ENCODE results near the gene STEAP1B. TPM values are rescaled to one million over a fixed set of nuclear protein-coding genes. Genes with fewer than 3 reads are reported as not detected.
"Not testable (repeated sequence)": the region's sequence is repeated elsewhere in the genome, so short reads cannot be mapped to it uniquely, and the experiment has no call there.

STEAP1B gene
- total RNA-seq, 1 donor, result 38.6 TPM

DNA sequence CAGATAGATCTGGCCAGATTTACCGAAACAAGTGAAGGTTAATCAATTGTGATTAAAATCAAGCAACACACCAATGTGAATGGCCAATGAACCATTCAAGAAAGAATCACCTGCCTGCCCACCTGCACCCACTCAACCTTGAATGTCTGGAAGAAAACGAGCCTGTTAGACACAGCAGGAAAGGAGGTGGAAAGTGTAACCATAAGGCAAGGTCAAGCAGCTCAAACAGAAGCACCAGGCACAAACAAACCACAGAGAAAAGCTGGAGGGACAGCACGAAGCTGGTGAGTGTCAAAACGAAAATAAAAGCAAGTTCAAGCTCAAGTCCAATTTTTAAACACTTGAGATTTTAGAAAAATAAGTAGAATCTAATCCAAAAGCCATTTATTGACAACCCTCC, 64.9 kb downstream of the STEAP1B start:
- DNase-seq (ENCODE audit: low read depth), result no peak
- TF ChIP-seq, protein P1, sequence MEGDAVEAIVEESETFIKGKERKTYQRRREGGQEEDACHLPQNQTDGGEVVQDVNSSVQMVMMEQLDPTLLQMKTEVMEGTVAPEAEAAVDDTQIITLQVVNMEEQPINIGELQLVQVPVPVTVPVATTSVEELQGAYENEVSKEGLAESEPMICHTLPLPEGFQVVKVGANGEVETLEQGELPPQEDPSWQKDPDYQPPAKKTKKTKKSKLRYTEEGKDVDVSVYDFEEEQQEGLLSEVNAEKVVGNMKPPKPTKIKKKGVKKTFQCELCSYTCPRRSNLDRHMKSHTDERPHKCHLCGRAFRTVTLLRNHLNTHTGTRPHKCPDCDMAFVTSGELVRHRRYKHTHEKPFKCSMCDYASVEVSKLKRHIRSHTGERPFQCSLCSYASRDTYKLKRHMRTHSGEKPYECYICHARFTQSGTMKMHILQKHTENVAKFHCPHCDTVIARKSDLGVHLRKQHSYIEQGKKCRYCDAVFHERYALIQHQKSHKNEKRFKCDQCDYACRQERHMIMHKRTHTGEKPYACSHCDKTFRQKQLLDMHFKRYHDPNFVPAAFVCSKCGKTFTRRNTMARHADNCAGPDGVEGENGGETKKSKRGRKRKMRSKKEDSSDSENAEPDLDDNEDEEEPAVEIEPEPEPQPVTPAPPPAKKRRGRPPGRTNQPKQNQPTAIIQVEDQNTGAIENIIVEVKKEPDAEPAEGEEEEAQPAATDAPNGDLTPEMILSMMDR (IDR thresholded peaks at IDR 0.05; ENCODE audit: insufficient read depth, low read length), result no peak
- no peak overlapping the region for H3K4me3 ChIP-seq (ENCODE audit: low read depth, low read length)

DNA sequence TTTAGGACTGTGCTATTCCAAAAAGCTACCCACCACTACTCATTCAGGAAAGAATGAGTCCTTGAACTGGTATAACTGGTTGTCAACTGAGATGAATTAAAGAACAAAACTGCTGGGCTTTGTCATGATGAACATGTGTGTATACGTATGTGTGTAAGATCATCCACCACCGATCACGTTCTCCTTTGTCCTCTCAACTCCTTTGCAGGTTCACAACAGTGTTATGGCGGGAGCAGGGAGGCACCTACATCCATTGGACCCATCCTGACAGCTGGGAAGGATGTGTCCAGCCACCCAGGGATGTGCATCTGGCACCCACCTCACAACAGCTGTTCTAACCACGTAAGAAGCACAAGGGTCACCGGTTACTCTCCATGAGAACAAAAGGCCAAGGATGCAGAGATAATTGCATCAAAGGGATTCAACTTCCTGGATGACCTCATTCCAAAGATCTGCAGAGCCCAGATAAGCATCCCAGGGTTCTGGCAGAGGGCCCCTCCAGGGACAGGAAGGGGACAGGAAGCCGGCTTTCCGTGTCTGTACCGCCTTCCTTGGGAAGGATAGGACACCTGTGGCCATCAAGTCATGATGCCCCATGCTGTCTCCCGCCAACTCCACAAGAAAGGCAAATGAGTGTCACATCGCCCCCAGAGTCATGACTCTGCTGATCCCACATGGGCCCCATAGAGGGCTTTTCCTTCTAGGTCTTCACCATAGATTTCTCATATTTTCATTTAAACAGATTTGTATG, 66.1 kb downstream of the STEAP1B start:
- peak; percentile 10 for DNase-seq (ENCODE audit: low read depth)

DNA sequence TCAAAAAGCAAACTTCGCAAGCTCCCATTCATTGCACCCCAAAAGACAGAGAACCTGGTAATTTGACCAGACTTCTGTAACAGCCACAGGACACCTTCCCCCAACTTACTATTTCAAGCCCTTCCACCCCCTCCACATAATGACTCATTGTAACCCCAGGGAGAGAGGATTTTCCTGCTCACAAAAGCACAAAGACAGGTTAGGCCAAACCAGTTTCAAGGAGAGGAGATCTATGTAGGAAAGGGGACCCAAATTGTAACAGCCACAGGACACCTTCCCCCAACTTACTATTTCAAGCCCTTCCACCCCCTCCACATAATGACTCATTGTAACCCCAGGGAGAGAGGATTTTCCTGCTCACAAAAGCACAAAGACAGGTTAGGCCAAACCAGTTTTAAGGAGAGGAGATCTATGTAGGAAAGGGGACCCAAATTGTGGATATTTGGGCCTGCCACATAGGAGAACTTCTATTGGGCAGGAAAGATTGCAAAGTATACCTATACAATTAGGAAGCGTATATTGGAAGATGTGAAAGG, 66.8 kb downstream of the STEAP1B start:
- DNase-seq (ENCODE audit: low read depth); H3K4me3 ChIP-seq (ENCODE audit: low read depth, low read length): not testable (repeated sequence)

More for the DNA sequence above, 66.1 kb downstream of the STEAP1B start:
- H3K4me3 ChIP-seq (ENCODE audit: low read depth, low read length), result no peak overlapping the region
- TF ChIP-seq, protein P1 (IDR thresholded peaks at IDR 0.05; ENCODE audit: insufficient read depth, low read length), result no peak

DNA sequence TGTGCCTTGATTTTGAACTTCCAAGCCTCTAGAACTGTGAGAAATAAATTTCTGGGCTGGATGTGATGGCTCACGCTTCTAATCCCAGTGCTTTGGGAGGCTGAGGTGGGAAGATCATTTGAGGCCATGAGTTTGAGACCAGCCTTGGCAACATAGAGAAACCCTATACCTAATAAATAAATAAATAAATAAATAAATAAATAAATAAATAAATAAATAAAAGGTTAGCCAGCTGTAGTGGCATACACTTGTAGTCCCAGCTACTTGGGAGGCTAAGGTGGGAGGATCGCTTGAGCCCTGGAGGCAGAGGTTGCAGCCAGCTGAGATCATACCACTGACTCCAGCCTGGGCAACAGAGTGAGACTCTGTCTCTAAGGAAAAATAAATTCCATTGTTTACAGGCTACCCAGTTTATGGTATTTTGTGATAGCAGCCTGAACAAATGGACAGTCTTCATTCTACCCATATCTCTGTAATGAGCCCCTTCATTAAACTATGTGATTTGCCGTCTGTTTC, 67.7 kb downstream of the STEAP1B start:
- TF ChIP-seq, protein P1 (IDR thresholded peaks at IDR 0.05; ENCODE audit: insufficient read depth, low read length), result no peak
- H3K4me3 ChIP-seq (ENCODE audit: low read depth, low read length), result no peak overlapping the region
- no peak for DNase-seq (ENCODE audit: low read depth)

DNA sequence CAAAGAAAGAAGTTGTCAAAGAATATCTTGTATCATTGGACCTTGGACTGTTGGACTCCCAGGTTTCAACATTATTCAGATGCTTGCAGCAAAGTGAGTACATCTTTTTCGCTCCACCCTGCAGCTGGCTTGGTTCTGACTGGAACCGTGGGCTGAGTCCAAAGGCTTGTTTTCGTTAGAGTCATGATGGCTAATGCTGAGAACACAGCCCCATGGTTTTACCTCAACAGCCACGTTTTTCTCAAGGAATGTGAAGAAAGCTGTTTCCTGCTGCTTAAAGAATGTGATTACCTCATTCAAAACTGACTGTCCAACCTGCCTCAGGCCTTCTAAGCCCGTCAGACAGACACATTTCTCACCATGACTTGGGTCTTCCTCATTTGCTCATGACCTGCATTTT, 69.5 kb downstream of the STEAP1B start:
- peak; percentile 57 for DNase-seq (ENCODE audit: low read depth)
- TF ChIP-seq, protein P1 (IDR thresholded peaks at IDR 0.05; ENCODE audit: insufficient read depth, low read length), result no peak
- no peak overlapping the region for H3K4me3 ChIP-seq (ENCODE audit: low read depth, low read length)

DNA sequence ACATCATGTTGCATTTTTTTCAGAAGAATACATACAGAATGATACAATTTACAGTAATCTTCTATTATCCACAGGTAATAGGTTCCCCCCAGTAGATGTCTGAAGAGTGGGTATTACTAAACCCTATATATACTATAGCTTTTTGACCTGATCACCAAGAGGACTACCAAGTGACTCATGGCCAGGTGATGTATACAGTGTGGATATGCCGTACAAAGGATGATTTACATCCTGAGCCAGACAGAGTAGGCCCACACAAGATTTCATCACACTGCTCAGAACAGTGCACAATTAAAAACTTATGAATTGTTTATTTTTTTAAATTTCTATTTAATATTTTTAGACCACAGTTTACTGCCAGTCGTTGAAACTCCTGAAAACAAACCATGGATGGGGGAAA, 70.6 kb downstream of the STEAP1B start:
- TF ChIP-seq, protein P1 (IDR thresholded peaks at IDR 0.05; ENCODE audit: insufficient read depth, low read length), result no peak
- no peak for DNase-seq (ENCODE audit: low read depth)
- H3K4me3 ChIP-seq (ENCODE audit: low read depth, low read length), result no peak overlapping the region

DNA sequence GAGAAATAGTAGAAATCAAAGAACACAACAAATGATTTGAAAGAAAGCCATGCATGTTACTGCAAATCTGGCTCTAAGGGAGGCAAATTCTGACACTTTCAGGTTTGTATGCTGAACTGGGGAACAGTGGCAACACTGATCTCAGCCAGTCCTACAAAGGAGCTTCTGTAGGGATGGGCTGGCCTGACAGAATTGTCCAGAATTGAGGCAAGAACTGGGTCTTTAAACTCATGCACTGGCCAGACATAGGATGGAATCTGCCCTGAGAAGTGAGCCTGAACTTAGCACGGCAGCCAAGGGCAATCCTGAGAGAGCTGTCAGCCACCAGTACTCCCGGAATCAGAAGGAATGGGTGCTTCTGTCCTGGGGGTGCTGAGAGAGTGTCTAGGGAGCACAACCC, 72.1 kb downstream of the STEAP1B start:
- no peak overlapping the region for H3K4me3 ChIP-seq (ENCODE audit: low read depth, low read length)
- TF ChIP-seq, protein P1 (IDR thresholded peaks at IDR 0.05; ENCODE audit: insufficient read depth, low read length), result no peak
- no peak for DNase-seq (ENCODE audit: low read depth)
